GM19240 (cell line): ENCODE data around the gene CELSR3.

Source experiments
- DNase-seq: peaks from one replicate; pipeline ENCODE4 v3.0.0; 2011; ENCODE audit warnings: low spot score; ENCODE audit not compliant: insufficient read length

CELSR3 gene

GRCh38 chr3:48688032-48688736 is 25.5 kb upstream of the CELSR3 start:
- no peak for DNase-seq

GRCh38 chr3:48687220-48687678 is 24.6 kb upstream of the CELSR3 start:
- no peak for DNase-seq

GRCh38 chr3:48686538-48687219 is 24.0 kb upstream of the CELSR3 start:
- DNase-seq: no peak

GRCh38 chr3:48685603-48686511 is 23.2 kb upstream of the CELSR3 start, which contains the start of gene NCKIPSD:
Gene NCKIPSD, minus strand, starts transcription at chr3:48685915. Its CDS starts 108 bp downstream, at chr3:48685807.
- peak; percentile 86 for DNase-seq

- no peak for DNase-seq
Observed at GRCh38 chr3:48685293-48685602, 22.6 kb upstream of the CELSR3 start.

- no peak for DNase-seq
Observed at GRCh38 chr3:48684480-48685143, 21.9 kb upstream of the CELSR3 start.

GRCh38 chr3:48684054-48684349 is 21.3 kb upstream of the CELSR3 start:
- DNase-seq: no peak

GRCh38 chr3:48682786-48683185 is 20.1 kb upstream of the CELSR3 start:
- no peak for DNase-seq

GRCh38 chr3:48681974-48682610 is 19.4 kb upstream of the CELSR3 start:
- DNase-seq: no peak

- DNase-seq: no peak
Observed at GRCh38 chr3:48681541-48681880, 18.8 kb upstream of the CELSR3 start.

- no peak for DNase-seq
Observed at GRCh38 chr3:48680811-48681540, 18.3 kb upstream of the CELSR3 start.

- DNase-seq: no peak
Observed at GRCh38 chr3:48679411-48680391, 17.0 kb upstream of the CELSR3 start.

- DNase-seq: no peak
Observed at GRCh38 chr3:48678566-48679380, 16.1 kb upstream of the CELSR3 start.

- no peak for DNase-seq
Observed at GRCh38 chr3:48678056-48678455, 15.4 kb upstream of the CELSR3 start.

- DNase-seq: no peak
Observed at GRCh38 chr3:48674505-48674904, 11.8 kb upstream of the CELSR3 start.

- DNase-seq: no peak
Observed at GRCh38 chr3:48672522-48672921, 9.8 kb upstream of the CELSR3 start.

GRCh38 chr3:48664929-48665328 is 2.2 kb upstream of the CELSR3 start:
- DNase-seq: no peak

- no peak for DNase-seq
Observed at GRCh38 chr3:48664313-48664644, 1.6 kb upstream of the CELSR3 start.
